GM06990 (cell line): ENCODE measurements around the gene BARHL2.

ENCODE experiments used
- DNase-seq: peaks from one replicate; pipeline ENCODE4 v3.0.0-alpha.2; 2011; ENCODE audit not compliant: insufficient read length; ENCODE audit errors: extremely low read depth
- H3K27me3 ChIP-seq: replicated peaks from 2 replicates; pipeline ENCODE4 v1.6.0; 2011; ENCODE audit warnings: low read length; ENCODE audit not compliant: control insufficient read depth, insufficient read depth
- H3K36me3 ChIP-seq: 2 replicates; pipeline ENCODE4 v1.5.1; 2011; ENCODE audit warnings: low read length; ENCODE audit not compliant: control insufficient read depth, insufficient read depth
- H3K4me3 ChIP-seq: replicated peaks from 2 replicates; pipeline ENCODE4 v1.5.1; 2011; ENCODE audit warnings: low read depth, mild to moderate bottlenecking, control low read depth, low read length
- TF ChIP-seq, protein P1 (sequence below): IDR thresholded peaks from 2 replicates; pipeline ENCODE4 v1.5.1; 2011; ENCODE audit warnings: low read length, control low read depth, mild to moderate bottlenecking, inconsistent platforms; ENCODE audit not compliant: insufficient read depth, poor library complexity, severe bottlenecking

The BARHL2 gene

DNA sequence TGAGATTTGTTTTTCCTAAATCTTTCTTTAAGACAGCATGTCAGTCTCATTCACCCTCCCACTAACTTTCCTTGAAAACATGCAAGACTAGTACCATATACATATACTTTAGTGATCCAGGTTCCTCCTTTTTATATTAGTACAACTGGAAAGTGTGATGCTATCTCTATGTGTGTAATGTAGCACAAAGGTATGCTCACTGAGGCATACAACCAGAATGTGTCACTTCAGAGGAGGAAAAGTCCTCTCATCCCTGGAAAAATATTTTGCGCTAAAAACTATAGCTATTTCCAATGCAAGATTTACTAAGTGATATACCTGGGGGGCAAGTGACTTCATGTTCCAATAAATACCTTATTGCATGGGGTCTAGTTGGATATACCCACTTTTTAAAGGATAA lies 45.9 kb downstream of the BARHL2 start:
- no peak overlapping the region for H3K4me3 ChIP-seq
- H3K36me3 ChIP-seq, result no peaks in the 10 kb centered on the region
- no peak for DNase-seq
- TF ChIP-seq, protein P1, sequence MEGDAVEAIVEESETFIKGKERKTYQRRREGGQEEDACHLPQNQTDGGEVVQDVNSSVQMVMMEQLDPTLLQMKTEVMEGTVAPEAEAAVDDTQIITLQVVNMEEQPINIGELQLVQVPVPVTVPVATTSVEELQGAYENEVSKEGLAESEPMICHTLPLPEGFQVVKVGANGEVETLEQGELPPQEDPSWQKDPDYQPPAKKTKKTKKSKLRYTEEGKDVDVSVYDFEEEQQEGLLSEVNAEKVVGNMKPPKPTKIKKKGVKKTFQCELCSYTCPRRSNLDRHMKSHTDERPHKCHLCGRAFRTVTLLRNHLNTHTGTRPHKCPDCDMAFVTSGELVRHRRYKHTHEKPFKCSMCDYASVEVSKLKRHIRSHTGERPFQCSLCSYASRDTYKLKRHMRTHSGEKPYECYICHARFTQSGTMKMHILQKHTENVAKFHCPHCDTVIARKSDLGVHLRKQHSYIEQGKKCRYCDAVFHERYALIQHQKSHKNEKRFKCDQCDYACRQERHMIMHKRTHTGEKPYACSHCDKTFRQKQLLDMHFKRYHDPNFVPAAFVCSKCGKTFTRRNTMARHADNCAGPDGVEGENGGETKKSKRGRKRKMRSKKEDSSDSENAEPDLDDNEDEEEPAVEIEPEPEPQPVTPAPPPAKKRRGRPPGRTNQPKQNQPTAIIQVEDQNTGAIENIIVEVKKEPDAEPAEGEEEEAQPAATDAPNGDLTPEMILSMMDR, result no peak
- no peaks in the 10 kb centered on the region for H3K27me3 ChIP-seq
